Panc1 (cell line): Measurements from ENCODE around the gene NEU2. TPM values are rescaled to one million over a fixed set of nuclear protein-coding genes. Genes with fewer than 3 reads are reported as not detected.

ENCODE experiments used
- ATAC-seq: fragments of 200-7000 bp; cut with Tn5 transposase; 2 replicates; pipeline ENCODE4 v1.9.1; 2020; ENCODE audit warnings: mild to moderate bottlenecking, moderate library complexity
- BruUV-seq: library from RNA; stranded (reverse); fragments of 400-500 nt; replicated peaks from 2 replicates; lab custom pipeline; 2021; lab: Mats Ljungman, UMichigan
- CTCF ChIA-PET: fragments of 300-600 bp; sonication (Branson Sonifier 250); formaldehyde crosslinking; loops from one replicate; lab custom pipeline; 2022; ENCODE audit warnings: antibody characterized with exemption; lab: Charles Lee
- POLR2A ChIA-PET: fragments of 300-600 bp; sonication (Branson Sonifier 250); formaldehyde crosslinking; loops from one replicate; lab custom pipeline; 2022; ENCODE audit warnings: antibody characterized with exemption; lab: Charles Lee
- DNase-seq: peaks from one replicate; pipeline ENCODE4 v3.0.0-alpha.2; 2010; ENCODE audit warnings: low read depth, low spot score
- H3K27ac ChIP-seq: 2 replicates; pipeline ENCODE4 v1.5.1; 2011; ENCODE audit warnings: mild to moderate bottlenecking, low read length, inconsistent platforms
- H3K27me3 ChIP-seq: fragments of 200-500 bp; sonication (Bioruptor generic); 2 replicates; pipeline ENCODE4 v1.6.0; 2014; ENCODE audit warnings: low read length, inconsistent platforms; ENCODE audit not compliant: control insufficient read depth, insufficient read depth
- H3K36me3 ChIP-seq: fragments of 200-500 bp; sonication (Bioruptor generic); 2 replicates; pipeline ENCODE4 v1.5.1; 2014; ENCODE audit warnings: inconsistent platforms, mild to moderate bottlenecking, low read length, moderate library complexity; ENCODE audit not compliant: control insufficient read depth, insufficient read depth
- H3K4me1 ChIP-seq: 2 replicates; pipeline ENCODE4 v1.5.1; 2011; ENCODE audit warnings: inconsistent platforms, mild to moderate bottlenecking, low read length, moderate library complexity; ENCODE audit not compliant: control insufficient read depth, insufficient read depth
- H3K4me3 ChIP-seq, 2 experiments: 2 replicates each; pipeline ENCODE4 v1.5.1; 2011 to 2012; ENCODE audit warnings: low read depth in 2 of 2, low read length in 2 of 2, mild to moderate bottlenecking in 2 of 2, inconsistent platforms in 1 of 2, moderate library complexity in 1 of 2
- H3K9me3 ChIP-seq: fragments of 200-500 bp; sonication (Bioruptor generic); 2 replicates; pipeline ENCODE4 v1.5.1; 2014; ENCODE audit warnings: low read depth, mild to moderate bottlenecking, inconsistent platforms, low read length, moderate library complexity; ENCODE audit not compliant: control insufficient read depth, insufficient read depth
- POLR2AphosphoS5 ChIP-seq: IDR thresholded peaks from 2 replicates; pipeline ENCODE4 v1.6.1; 2012; ENCODE audit warnings: mild to moderate bottlenecking, low read depth, low read length, moderate library complexity
- REST ChIP-seq, 2 experiments: IDR thresholded peaks; 2 replicates each; pipeline ENCODE4 v1.6.1; 2011 to 2012; ENCODE audit warnings: low read depth in 2 of 2, control low read depth in 1 of 2, low read length in 1 of 2, mild to moderate bottlenecking in 1 of 2, moderate library complexity in 1 of 2; ENCODE audit not compliant: insufficient read depth in 1 of 2
- SIN3A ChIP-seq: IDR thresholded peaks from 2 replicates; pipeline ENCODE4 v1.6.1; 2012; ENCODE audit warnings: low read depth, mild to moderate bottlenecking, low read length, moderate library complexity, borderline replicate concordance; ENCODE audit not compliant: insufficient read depth
- TCF7L2 ChIP-seq: IDR thresholded peaks from 2 replicates; pipeline ENCODE4 v1.6.1; 2011; ENCODE audit warnings: mild to moderate bottlenecking, low read depth, low read length, inconsistent platforms
- in situ Hi-C: cut with HindIII; loops from 2 replicates; pipeline ENCODE4 v1.10.0; 2016; ENCODE audit warnings: low sequenced_read_pairs, low pct_unique_long_range_greater_than_20kb
- intact Hi-C: fragments of 100-400 bp; cut with micrococcal nuclease; formaldehyde crosslinking; loops from one replicate; pipeline ENCODE4 v1.10.0; 2022; ENCODE audit not compliant: unreplicated experiment
- total RNA-seq: library from RNA; stranded (reverse); gene quantifications from one replicate; pipeline ENCODE4 v1.2.1, GENCODE V29; 2021; ENCODE audit not compliant: unreplicated experiment
- TF ChIP-seq, protein P1 (sequence below): fragments of 450-650 bp; IDR thresholded peaks from 2 replicates; pipeline ENCODE4 v1.5.1; 2017; ENCODE audit warnings: mild to moderate bottlenecking

NEU2 gene
- total RNA-seq, 1 experiment from 2014 or later = not detected

DNA sequence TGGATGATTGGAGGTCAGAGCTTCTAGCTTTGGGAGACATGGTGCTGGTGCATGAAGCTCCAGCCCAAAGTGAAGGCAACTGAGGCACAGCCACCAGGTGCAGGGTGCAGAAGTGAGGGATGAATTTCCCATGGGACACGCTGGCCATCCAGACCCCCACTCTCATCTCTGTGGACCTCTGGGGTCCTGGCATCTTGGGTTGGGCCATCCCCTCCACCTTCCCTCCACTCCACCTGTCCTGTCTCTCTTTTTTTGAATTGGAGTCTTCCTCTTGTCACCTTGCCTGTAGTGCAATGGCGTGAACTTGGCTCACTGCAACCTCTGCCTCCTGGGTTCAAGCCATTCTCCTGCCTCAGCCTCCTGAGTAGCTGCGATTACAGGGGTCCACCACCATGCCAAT, 22.8 kb upstream of the NEU2 start:
- CTCF ChIA-PET = interaction anchor here (0.7 to 0.8 kb wide), 2 partner anchors 17 to 30 kb away, joined by 3 read pairs; no protein-coding TSS in a partner anchor

DNA sequence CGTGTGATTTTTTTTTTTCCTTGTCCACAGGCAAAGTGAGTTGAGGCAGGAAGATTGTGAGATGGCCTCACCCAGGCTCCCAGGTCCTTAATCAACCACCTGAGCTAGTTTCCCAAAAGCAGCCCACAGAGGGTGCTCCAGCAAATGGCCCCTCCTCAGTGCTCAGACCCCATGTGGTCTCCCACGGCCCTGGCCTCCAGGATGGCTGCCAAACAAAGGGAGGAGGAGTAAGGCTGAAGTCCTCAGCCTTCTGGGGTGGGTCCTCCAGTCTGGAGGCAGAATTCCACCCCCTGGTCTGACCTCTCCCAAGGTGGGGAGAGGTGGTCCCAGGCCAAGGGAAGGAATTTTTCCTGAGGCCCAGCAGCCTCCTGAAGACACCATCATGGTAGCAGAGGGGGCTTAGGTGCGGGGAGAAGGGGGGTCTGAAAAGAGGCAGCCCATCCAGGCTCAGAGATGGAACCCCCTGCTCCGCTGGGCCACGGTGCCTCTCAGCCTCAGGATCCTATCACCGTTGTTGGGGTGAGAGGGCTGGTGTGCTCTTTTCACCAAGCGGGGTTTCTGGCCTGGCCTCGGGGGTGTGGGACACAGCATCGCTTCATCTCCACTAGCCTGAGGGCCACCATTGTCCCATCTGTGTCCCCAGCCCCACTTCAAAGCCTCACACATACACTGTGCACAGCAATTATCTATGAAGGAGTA, 21.8 kb upstream of the NEU2 start:
- peaks cover 9% of the 10 kb centered on the region for H3K4me1 ChIP-seq
- intact Hi-C loops (no loop called here), in situ Hi-C loops (no loop called here)
- H3K9me3 ChIP-seq = no peaks in the 10 kb centered on the region
- H3K27me3 ChIP-seq = no peaks in the 10 kb centered on the region
- ChIA-PET CTCF (interaction anchor here (0.7 kb wide), 1 partner anchor 7 kb away, joined by 5 read pairs; no protein-coding TSS in a partner anchor), POLR2A (interaction anchor here (0.7 kb wide), 1 partner anchor 181 kb away, joined by 3 read pairs; no protein-coding TSS in a partner anchor)
- BruUV-seq = no TSS peak
- TF ChIP-seq SIN3A (no peak), POLR2AphosphoS5 (no peak), TCF7L2 (no peak), REST (IDR thresholded peaks at IDR 0.05; ENCODE audit: insufficient read depth in 1 of 2, low read depth in 2 of 2, low read length in 1 of 2) (no peak)
- TF ChIP-seq, protein P1, sequence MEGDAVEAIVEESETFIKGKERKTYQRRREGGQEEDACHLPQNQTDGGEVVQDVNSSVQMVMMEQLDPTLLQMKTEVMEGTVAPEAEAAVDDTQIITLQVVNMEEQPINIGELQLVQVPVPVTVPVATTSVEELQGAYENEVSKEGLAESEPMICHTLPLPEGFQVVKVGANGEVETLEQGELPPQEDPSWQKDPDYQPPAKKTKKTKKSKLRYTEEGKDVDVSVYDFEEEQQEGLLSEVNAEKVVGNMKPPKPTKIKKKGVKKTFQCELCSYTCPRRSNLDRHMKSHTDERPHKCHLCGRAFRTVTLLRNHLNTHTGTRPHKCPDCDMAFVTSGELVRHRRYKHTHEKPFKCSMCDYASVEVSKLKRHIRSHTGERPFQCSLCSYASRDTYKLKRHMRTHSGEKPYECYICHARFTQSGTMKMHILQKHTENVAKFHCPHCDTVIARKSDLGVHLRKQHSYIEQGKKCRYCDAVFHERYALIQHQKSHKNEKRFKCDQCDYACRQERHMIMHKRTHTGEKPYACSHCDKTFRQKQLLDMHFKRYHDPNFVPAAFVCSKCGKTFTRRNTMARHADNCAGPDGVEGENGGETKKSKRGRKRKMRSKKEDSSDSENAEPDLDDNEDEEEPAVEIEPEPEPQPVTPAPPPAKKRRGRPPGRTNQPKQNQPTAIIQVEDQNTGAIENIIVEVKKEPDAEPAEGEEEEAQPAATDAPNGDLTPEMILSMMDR = no peak
- no peak for ATAC-seq
- no peaks in the 10 kb centered on the region for H3K36me3 ChIP-seq
- H3K27ac ChIP-seq = no peak overlapping the region
- H3K4me3 ChIP-seq = no peak overlapping the region
- DNase-seq = no peak

More for the DNA sequence above, 22.8 kb upstream of the NEU2 start:
- intact Hi-C loops (no loop called here), in situ Hi-C loops (no loop called here)
- H3K27ac ChIP-seq = no peak overlapping the region
- POLR2A ChIA-PET = interaction anchor here (0.7 kb wide), 1 partner anchor 180 kb away, joined by 3 read pairs; no protein-coding TSS in a partner anchor
- DNase-seq = no peak
- BruUV-seq = no TSS peak
- ATAC-seq = no peak
- H3K4me3 ChIP-seq = no peak overlapping the region
- TF ChIP-seq, protein P1 = no peak
- TF ChIP-seq POLR2AphosphoS5 = no peak
- no peak for TF ChIP-seq TCF7L2
- no peak for TF ChIP-seq REST (IDR thresholded peaks at IDR 0.05; ENCODE audit: insufficient read depth in 1 of 2, low read depth in 2 of 2, low read length in 1 of 2)
- TF ChIP-seq SIN3A = no peak
- H3K27me3 ChIP-seq = no peaks in the 10 kb centered on the region
- H3K9me3 ChIP-seq = no peaks in the 10 kb centered on the region
- peaks cover 9% of the 10 kb centered on the region for H3K4me1 ChIP-seq
- no peaks in the 10 kb centered on the region for H3K36me3 ChIP-seq
